Body of pancreas (tissue), 4 donors: ENCODE measurements around the gene LAMA2. TPM values are rescaled to one million over a fixed set of nuclear protein-coding genes. Genes with fewer than 3 reads are reported as not detected.

ENCODE experiments used
- ATAC-seq: fragments of 150-250 bp; one replicate; pipeline ENCODE4 v1.9.1; 2016
- DNase-seq, 4 donors: peaks; one replicate each; pipeline ENCODE4 v3.0.0-alpha.2; 2019
- H3K27ac ChIP-seq, 4 donors: fragments of 200-600 bp; sonication (generic); 1 replicate in 3 of 4; 2 replicates in 1 of 4; pipeline versions ENCODE4 v1.5.1 to v1.6.1; 2016 to 2019; ENCODE audit warnings: mild to moderate bottlenecking in 1 of 4, mixed read lengths in 1 of 4, moderate library complexity in 1 of 4
- H3K27me3 ChIP-seq, 2 donors: fragments of 200-600 bp; sonication (generic); one replicate each; pipeline ENCODE4 v1.6.0; 2016; ENCODE audit warnings: mild to moderate bottlenecking in 1 of 2
- H3K36me3 ChIP-seq, 2 donors: fragments of 200-600 bp; sonication (generic); replicated peaks in 1 of 2; 2 replicates each; pipeline ENCODE4 v1.5.1; 2016; ENCODE audit warnings: low read depth in 2 of 2; ENCODE audit not compliant: insufficient read depth in 1 of 2
- H3K4me1 ChIP-seq: fragments of 200-600 bp; sonication (generic); one replicate; pipeline ENCODE4 v1.6.0; 2016
- H3K4me3 ChIP-seq, 2 donors: fragments of 200-600 bp; sonication (generic); 1 replicate in 1 of 2; 2 replicates in 1 of 2; pipeline ENCODE4 v1.5.1; 2016 to 2019
- H3K9me3 ChIP-seq, 3 donors: fragments of 200-600 bp; sonication (generic); 1 replicate in 2 of 3; 2 replicates in 1 of 3; pipeline ENCODE4 v1.5.1; 2016
- POLR2A ChIP-seq, 3 donors: fragments of 450-650 bp; IDR thresholded peaks; one replicate each; pipeline ENCODE4 v1.6.1; 2016; ENCODE audit warnings: antibody characterized with exemption in 3 of 3, mild to moderate bottlenecking in 2 of 3
- WGBS, 2 donors: methylation state at CpG; one replicate each; pipeline ENCODE4 v1.1.5; 2017; 5-methylcytosine and 5-hydroxymethylcytosine counted together
- intact Hi-C: fragments of 100-400 bp; cut with DNase I; formaldehyde crosslinking; loops from one replicate; pipeline ENCODE4 v1.15.1; 2023
- total RNA-seq, 2 donors: library from RNA; depleted of rRNA; stranded (reverse); fragments of >200 nt; gene quantifications; one replicate each; pipeline ENCODE4 v1.1.0, GENCODE V29; 2016
- TF ChIP-seq, protein P1 (sequence below), 7 experiments: fragments of 450-650 bp in 4 of 7; fragments of 200-600 bp in 3 of 7; sonication (generic) in 3 of 7; IDR thresholded peaks; one replicate each; pipeline ENCODE4 v1.5.1; 2016 to 2019; ENCODE audit warnings: antibody characterized with exemption in 7 of 7

LAMA2 gene
- total RNA-seq, 2 donors from 2014 or later, result 43.3 to 54.7 TPM

- DNase-seq (no peak), ATAC-seq (no peak)
- no peak overlapping the region for H3K4me3 ChIP-seq
- no peaks in the 10 kb centered on the region for H3K9me3 ChIP-seq
- H3K36me3 ChIP-seq, result no peaks in the 10 kb centered on the region
- no peaks in the 10 kb centered on the region for H3K4me1 ChIP-seq
- TF ChIP-seq, protein P1, sequence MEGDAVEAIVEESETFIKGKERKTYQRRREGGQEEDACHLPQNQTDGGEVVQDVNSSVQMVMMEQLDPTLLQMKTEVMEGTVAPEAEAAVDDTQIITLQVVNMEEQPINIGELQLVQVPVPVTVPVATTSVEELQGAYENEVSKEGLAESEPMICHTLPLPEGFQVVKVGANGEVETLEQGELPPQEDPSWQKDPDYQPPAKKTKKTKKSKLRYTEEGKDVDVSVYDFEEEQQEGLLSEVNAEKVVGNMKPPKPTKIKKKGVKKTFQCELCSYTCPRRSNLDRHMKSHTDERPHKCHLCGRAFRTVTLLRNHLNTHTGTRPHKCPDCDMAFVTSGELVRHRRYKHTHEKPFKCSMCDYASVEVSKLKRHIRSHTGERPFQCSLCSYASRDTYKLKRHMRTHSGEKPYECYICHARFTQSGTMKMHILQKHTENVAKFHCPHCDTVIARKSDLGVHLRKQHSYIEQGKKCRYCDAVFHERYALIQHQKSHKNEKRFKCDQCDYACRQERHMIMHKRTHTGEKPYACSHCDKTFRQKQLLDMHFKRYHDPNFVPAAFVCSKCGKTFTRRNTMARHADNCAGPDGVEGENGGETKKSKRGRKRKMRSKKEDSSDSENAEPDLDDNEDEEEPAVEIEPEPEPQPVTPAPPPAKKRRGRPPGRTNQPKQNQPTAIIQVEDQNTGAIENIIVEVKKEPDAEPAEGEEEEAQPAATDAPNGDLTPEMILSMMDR (IDR thresholded peaks at IDR 0.05), result no peak
- no peak for TF ChIP-seq POLR2A (IDR thresholded peaks at IDR 0.05)
- no peaks in the 10 kb centered on the region for H3K27me3 ChIP-seq
- intact Hi-C loops, result no loop called here
- no peak overlapping the region for H3K27ac ChIP-seq
Measured at GRCh38 chr6:129112591-129112990, 229.7 kb downstream of the LAMA2 start.

DNA sequence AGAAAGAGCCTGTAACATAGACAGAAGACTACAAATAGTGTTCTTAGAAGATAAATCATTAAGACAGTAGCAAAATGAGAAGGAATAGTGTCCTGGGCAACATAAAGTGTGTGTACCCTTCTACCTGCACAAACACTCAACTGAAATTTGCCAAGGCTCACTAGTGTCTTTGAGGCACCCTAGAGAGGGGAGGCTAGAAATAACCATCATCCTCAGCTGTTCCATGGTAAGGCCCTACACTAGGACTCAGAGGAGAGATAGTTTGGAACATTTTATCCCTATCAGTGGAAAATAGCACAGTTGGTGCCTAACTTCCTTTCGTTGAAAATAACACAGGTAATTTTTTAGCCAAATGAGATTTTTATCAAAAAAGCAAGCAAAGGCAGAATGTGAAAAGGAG lies 230.7 kb downstream of the LAMA2 start:
- intact Hi-C loops, result no loop called here
- Histone ChIP-seq H3K27ac (no peak overlapping the region), H3K36me3 (no peaks in the 10 kb centered on the region), H3K4me1 (no peaks in the 10 kb centered on the region), H3K4me3 (no peak overlapping the region), H3K27me3 (no peaks in the 10 kb centered on the region), H3K9me3 (no peaks in the 10 kb centered on the region)
- ATAC-seq (no peak), DNase-seq (no peak)
- TF ChIP-seq, protein P1 (IDR thresholded peaks at IDR 0.05), result no peak
- TF ChIP-seq POLR2A (IDR thresholded peaks at IDR 0.05), result no peak
- 12 to 35% methylated on average over 1 of the region's 1 CpG for WGBS, 2 donors

- H3K27ac ChIP-seq, result no peak overlapping the region
- TF ChIP-seq POLR2A (IDR thresholded peaks at IDR 0.05), result no peak
- TF ChIP-seq, protein P1 (IDR thresholded peaks at IDR 0.05), result no peak
- WGBS, 2 donors, result 80 to 82% methylated on average over 5 of the region's 5 CpGs
- no peaks in the 10 kb centered on the region for H3K36me3 ChIP-seq
- H3K27me3 ChIP-seq, result no peaks in the 10 kb centered on the region
- H3K9me3 ChIP-seq, result no peaks in the 10 kb centered on the region
- H3K4me3 ChIP-seq, result no peak overlapping the region
- no peak for ATAC-seq
- no peak for DNase-seq
- H3K4me1 ChIP-seq, result no peaks in the 10 kb centered on the region
- intact Hi-C loops, result no loop called here
Measured at GRCh38 chr6:129114636-129115391, 231.9 kb downstream of the LAMA2 start.

DNA sequence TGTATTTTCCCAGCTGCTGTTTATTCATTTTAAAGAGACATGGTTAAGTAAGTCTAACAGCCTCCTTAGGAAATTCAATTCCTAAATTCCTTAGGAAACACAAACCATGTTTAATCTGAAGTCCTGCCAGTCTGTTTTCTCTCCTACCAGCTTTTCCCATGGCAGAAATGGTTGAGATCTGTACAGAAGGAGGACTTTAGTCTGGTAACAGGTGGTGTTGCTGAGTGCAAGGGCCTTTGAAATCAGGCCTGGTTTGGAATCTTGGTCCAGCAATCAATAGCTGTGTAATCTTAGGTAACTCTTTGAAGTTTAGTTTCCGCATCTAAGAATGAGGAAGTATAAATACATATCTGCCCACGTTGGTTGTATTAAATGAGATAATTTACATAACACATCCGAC lies 232.5 kb downstream of the LAMA2 start:
- no peak for ATAC-seq
- Histone ChIP-seq H3K9me3 (no peaks in the 10 kb centered on the region), H3K36me3 (no peaks in the 10 kb centered on the region), H3K27me3 (no peaks in the 10 kb centered on the region), H3K4me1 (no peaks in the 10 kb centered on the region), H3K4me3 (no peak overlapping the region), H3K27ac (no peak overlapping the region)
- TF ChIP-seq, protein P1 (IDR thresholded peaks at IDR 0.05), result no peak
- no peak for TF ChIP-seq POLR2A (IDR thresholded peaks at IDR 0.05)
- DNase-seq, result no peak
- 17 to 19% methylated on average over 3 of the region's 3 CpGs for whole genome bisulfite sequencing, 2 donors
- intact Hi-C loops, result no loop called here

- no peaks in the 10 kb centered on the region for H3K9me3 ChIP-seq
- 70 to 77% methylated on average over 5 of the region's 5 CpGs for WGBS, 2 donors
- TF ChIP-seq, protein P1 (IDR thresholded peaks at IDR 0.05), result no peak
- TF ChIP-seq POLR2A (IDR thresholded peaks at IDR 0.05), result no peak
- H3K4me1 ChIP-seq, result no peaks in the 10 kb centered on the region
- intact Hi-C loops, result no loop called here
- no peaks in the 10 kb centered on the region for H3K27me3 ChIP-seq
- ATAC-seq (no peak), DNase-seq (no peak)
- no peak overlapping the region for H3K4me3 ChIP-seq
- no peaks in the 10 kb centered on the region for H3K36me3 ChIP-seq
- no peak overlapping the region for H3K27ac ChIP-seq
Measured at GRCh38 chr6:129117355-129117754, 234.4 kb downstream of the LAMA2 start.
